Caco-2 (cell line): ENCODE results near the gene ASPHD1. TPM values are rescaled to one million over a fixed set of nuclear protein-coding genes. Genes with fewer than 3 reads are reported as not detected.

Experiments used
- BruUV-seq: library from RNA; stranded (reverse); fragments of 400-500 nt; replicated peaks from 2 replicates; lab custom pipeline; 2021; lab: Mats Ljungman, UMichigan
- CTCF ChIA-PET: fragments of 300-600 bp; sonication (Branson Sonifier 250); formaldehyde crosslinking; loops from one replicate; lab custom pipeline; 2022; ENCODE audit warnings: antibody characterized with exemption; lab: Charles Lee
- POLR2A ChIA-PET: fragments of 300-600 bp; sonication (Branson Sonifier 250); formaldehyde crosslinking; loops from one replicate; lab custom pipeline; 2022; ENCODE audit warnings: antibody characterized with exemption; lab: Charles Lee
- DNase-seq, 2 experiments: peaks; one replicate each; pipeline versions ENCODE4 v3.0.0 to v3.0.0-alpha.2; 2020 to 2022
- H3K27me3 ChIP-seq: replicated peaks from 2 replicates; pipeline ENCODE4 v1.6.0; 2011; ENCODE audit warnings: low read length; ENCODE audit not compliant: control insufficient read depth, insufficient read depth
- H3K36me3 ChIP-seq: 2 replicates; pipeline ENCODE4 v1.5.1; 2011; ENCODE audit warnings: low read length; ENCODE audit not compliant: control insufficient read depth, insufficient read depth
- H3K4me1 ChIP-seq: fragments of 250-450 bp; sonication (Bioruptor Pico); 2 replicates; pipeline ENCODE4 v1.5.1; 2020; ENCODE audit warnings: mild to moderate bottlenecking
- H3K4me3 ChIP-seq: 2 replicates; pipeline ENCODE4 v1.5.1; 2011; ENCODE audit warnings: low read depth, mild to moderate bottlenecking, control low read depth, low read length
- H3K9me3 ChIP-seq: fragments of 250-450 bp; sonication (Bioruptor Pico); 2 replicates; pipeline ENCODE4 v1.5.1; 2020; ENCODE audit warnings: mild to moderate bottlenecking, moderate library complexity
- H3K27ac Mint-ChIP-seq: one replicate; pipeline ENCODE4 v1.8.0; 2022; ENCODE audit warnings: mixed read lengths; ENCODE audit not compliant: unreplicated experiment
- H3K27me3 Mint-ChIP-seq: one replicate; pipeline ENCODE4 v1.8.0; 2022; ENCODE audit warnings: mixed read lengths; ENCODE audit not compliant: insufficient read depth, unreplicated experiment
- H3K36me3 Mint-ChIP-seq: one replicate; pipeline ENCODE4 v1.8.0; 2022; ENCODE audit warnings: mild to moderate bottlenecking, mixed read lengths; ENCODE audit not compliant: insufficient read depth, unreplicated experiment
- H3K4me1 Mint-ChIP-seq: one replicate; pipeline ENCODE4 v1.8.0; 2022; ENCODE audit warnings: low read depth, mixed read lengths; ENCODE audit not compliant: unreplicated experiment
- H3K4me3 Mint-ChIP-seq: one replicate; pipeline ENCODE4 v1.8.0; 2022; ENCODE audit warnings: mild to moderate bottlenecking, moderate library complexity, mixed read lengths; ENCODE audit not compliant: unreplicated experiment
- H3K9me3 Mint-ChIP-seq: one replicate; pipeline ENCODE4 v1.8.0; 2022; ENCODE audit warnings: mixed read lengths; ENCODE audit not compliant: unreplicated experiment
- intact Hi-C: fragments of 100-400 bp; cut with micrococcal nuclease; formaldehyde crosslinking; loops from one replicate; pipeline ENCODE4 v1.10.0; 2022; ENCODE audit not compliant: unreplicated experiment
- total RNA-seq: library from RNA; stranded (reverse); gene quantifications from 2 replicates; pipeline ENCODE4 v1.2.3, GENCODE V29; 2022
- TF ChIP-seq, protein P1 (sequence below), 2 experiments: fragments of 200-600 bp in 1 of 2; IDR thresholded peaks; 1 replicate in 1 of 2; 2 replicates in 1 of 2; pipeline versions ENCODE4 v1.5.1 to v1.8.0; 2011 to 2022; ENCODE audit warnings: antibody characterized with exemption in 1 of 2, control low read depth in 1 of 2, inconsistent platforms in 1 of 2, low read depth in 1 of 2, low read length in 1 of 2, mild to moderate bottlenecking in 1 of 2, moderate library complexity in 1 of 2; ENCODE audit not compliant: insufficient read depth in 1 of 2, severe bottlenecking in 1 of 2, unreplicated experiment in 1 of 2

ASPHD1 gene
- total RNA-seq, 1 experiment from 2014 or later, result 13.2 TPM

DNA sequence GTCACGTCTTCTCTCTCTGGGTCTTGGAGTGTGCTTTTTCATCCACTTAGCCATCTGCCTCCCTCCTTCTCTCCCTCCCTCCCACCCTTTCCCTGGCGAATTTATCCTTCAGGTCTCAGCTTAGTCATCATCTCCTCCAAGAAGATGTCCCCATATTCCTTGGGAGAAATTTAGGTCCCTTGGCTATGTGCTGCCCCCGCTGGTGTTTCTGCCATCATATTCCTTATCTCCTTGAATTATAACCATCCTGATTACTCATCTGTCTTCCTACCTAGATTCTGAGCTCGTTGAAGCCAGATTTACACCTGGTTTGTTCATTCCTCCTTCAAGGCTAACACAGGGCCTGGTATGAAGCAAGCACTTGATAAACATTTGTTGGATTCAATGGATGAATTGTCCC is 5.9 kb upstream of the ASPHD1 start:
- DNase-seq, result no peak
- peaks cover 7% of the 10 kb centered on the region for H3K36me3 Mint-ChIP-seq
- H3K4me3 Mint-ChIP-seq, result no peak overlapping the region
- Histone ChIP-seq H3K4me3 (no peak overlapping the region), H3K27me3 (no peaks in the 10 kb centered on the region), H3K36me3 (no peaks in the 10 kb centered on the region; the same call in none of the 2 replicates), H3K4me1 (peaks cover 25% of the 10 kb centered on the region), H3K9me3 (no peaks in the 10 kb centered on the region)
- ChIA-PET POLR2A (no interaction called here), CTCF (no interaction called here)
- H3K4me1 Mint-ChIP-seq, result peaks cover 21% of the 10 kb centered on the region
- intact Hi-C loops, result loop anchor here (10.0 kb wide), 1 partner anchor 130 kb away; the partner anchor contains the start of gene C16orf92
- H3K9me3 Mint-ChIP-seq, result no peaks in the 10 kb centered on the region
- no TSS peak for BruUV-seq
- no peak overlapping the region for H3K27ac Mint-ChIP-seq
- TF ChIP-seq, protein P1, sequence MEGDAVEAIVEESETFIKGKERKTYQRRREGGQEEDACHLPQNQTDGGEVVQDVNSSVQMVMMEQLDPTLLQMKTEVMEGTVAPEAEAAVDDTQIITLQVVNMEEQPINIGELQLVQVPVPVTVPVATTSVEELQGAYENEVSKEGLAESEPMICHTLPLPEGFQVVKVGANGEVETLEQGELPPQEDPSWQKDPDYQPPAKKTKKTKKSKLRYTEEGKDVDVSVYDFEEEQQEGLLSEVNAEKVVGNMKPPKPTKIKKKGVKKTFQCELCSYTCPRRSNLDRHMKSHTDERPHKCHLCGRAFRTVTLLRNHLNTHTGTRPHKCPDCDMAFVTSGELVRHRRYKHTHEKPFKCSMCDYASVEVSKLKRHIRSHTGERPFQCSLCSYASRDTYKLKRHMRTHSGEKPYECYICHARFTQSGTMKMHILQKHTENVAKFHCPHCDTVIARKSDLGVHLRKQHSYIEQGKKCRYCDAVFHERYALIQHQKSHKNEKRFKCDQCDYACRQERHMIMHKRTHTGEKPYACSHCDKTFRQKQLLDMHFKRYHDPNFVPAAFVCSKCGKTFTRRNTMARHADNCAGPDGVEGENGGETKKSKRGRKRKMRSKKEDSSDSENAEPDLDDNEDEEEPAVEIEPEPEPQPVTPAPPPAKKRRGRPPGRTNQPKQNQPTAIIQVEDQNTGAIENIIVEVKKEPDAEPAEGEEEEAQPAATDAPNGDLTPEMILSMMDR (IDR thresholded peaks at IDR 0.05; ENCODE audit: insufficient read depth in 1 of 2, low read depth in 1 of 2, low read length in 1 of 2, severe bottlenecking in 1 of 2, unreplicated experiment in 1 of 2), result no peak
- H3K27me3 Mint-ChIP-seq, result no peaks in the 10 kb centered on the region

DNA sequence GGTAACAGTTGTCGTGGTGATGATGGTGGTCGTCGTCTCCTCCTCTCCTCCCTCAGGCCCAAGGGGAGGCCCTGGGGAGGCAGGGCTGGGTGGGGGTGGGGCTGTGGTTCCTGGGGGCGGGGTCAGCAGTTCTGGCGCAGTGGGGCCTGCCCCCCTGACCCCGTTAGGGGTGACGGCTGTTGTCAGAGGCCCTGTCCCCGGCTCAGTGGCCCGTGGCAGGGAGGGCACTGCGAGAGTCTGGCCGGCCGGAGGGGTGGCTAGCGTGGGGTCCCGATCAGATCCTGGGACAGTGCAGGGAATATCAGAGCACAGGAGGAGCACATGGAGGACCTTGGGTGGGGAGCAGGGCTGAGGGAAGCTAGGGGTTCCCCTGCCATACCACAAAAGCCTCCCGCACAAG is 3.4 kb upstream of the ASPHD1 start:
- Mint-ChIP-seq H3K27me3 (no peaks in the 10 kb centered on the region), H3K36me3 (peaks cover 4% of the 10 kb centered on the region), H3K4me3 (no peak overlapping the region), H3K4me1 (peaks cover 26% of the 10 kb centered on the region), H3K27ac (no peak overlapping the region), H3K9me3 (no peaks in the 10 kb centered on the region)
- H3K4me1 ChIP-seq, result peaks cover 27% of the 10 kb centered on the region
- no peak overlapping the region for H3K4me3 ChIP-seq
- no peaks in the 10 kb centered on the region for H3K9me3 ChIP-seq
- ChIA-PET POLR2A (no interaction called here), CTCF (no interaction called here)
- no peak for DNase-seq
- BruUV-seq, result no TSS peak
- H3K27me3 ChIP-seq, result no peaks in the 10 kb centered on the region
- intact Hi-C loops, result loop anchor here (10.0 kb wide), 1 partner anchor 128 kb away; the partner anchor contains the start of gene C16orf92
- H3K36me3 ChIP-seq, result no peaks in the 10 kb centered on the region; the same call in none of the 2 replicates
- TF ChIP-seq, protein P1 (IDR thresholded peaks at IDR 0.05; ENCODE audit: insufficient read depth in 1 of 2, low read depth in 1 of 2, low read length in 1 of 2, severe bottlenecking in 1 of 2, unreplicated experiment in 1 of 2), result no peak

DNA sequence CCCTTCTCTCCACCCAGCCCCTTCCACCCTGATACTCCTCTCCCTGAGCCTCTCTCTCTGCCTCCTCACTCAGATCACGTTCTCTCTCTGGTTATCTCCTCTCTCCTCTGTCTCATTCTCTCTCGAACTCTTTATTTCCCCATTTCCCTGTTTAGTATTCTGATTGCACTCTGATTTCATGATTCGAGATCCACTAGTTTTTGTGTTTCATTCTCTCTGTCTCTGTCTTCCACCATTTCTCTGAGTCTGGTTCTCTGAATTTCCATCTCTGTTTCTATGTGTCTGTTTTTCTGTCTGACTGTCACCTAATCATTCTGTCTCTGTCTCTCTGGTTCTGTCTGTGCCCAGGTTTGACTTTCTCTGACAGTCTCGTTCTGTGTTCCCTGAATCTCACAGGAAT is 3.0 kb upstream of the ASPHD1 start:
- no peaks in the 10 kb centered on the region; the same call in none of the 2 replicates for H3K36me3 ChIP-seq
- CTCF ChIA-PET, result no interaction called here
- peaks cover 27% of the 10 kb centered on the region for H3K4me1 ChIP-seq
- no TSS peak for BruUV-seq
- Mint-ChIP-seq H3K4me1 (peaks cover 22% of the 10 kb centered on the region), H3K27ac (no peak overlapping the region), H3K9me3 (no peaks in the 10 kb centered on the region), H3K4me3 (no peak overlapping the region), H3K27me3 (no peaks in the 10 kb centered on the region), H3K36me3 (no peaks in the 10 kb centered on the region)
- H3K4me3 ChIP-seq, result no peak overlapping the region
- no peaks in the 10 kb centered on the region for H3K9me3 ChIP-seq
- no peak for DNase-seq
- POLR2A ChIA-PET, result no interaction called here
- no peaks in the 10 kb centered on the region for H3K27me3 ChIP-seq
- TF ChIP-seq, protein P1 (IDR thresholded peaks at IDR 0.05; ENCODE audit: insufficient read depth in 1 of 2, low read depth in 1 of 2, low read length in 1 of 2, severe bottlenecking in 1 of 2, unreplicated experiment in 1 of 2), result no peak
- intact Hi-C loops, result loop anchor here (10.0 kb wide), 1 partner anchor 127 kb away; the partner anchor contains the start of gene C16orf92
